ENCODE results near the gene PRR20G.

The PRR20G gene

DNA sequence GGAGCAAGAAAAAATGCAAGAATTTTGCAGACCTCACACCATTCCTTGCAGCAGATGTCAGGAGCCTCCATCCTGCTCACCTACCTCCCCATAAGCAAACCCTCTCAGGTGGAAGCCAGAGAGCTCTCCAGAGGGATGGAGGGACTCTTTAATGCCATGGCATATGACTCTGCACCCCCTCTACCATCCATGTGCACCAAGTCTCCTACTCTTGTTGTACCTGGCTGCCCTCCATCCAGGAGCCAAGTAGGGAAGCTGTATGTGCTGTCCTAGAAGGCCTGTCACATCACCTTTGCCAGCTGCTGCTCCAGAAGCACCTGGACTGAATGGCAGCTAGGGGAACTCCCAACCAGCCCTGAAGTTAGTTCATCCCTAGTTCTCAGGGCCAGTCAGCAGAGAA, 38.5 kb upstream of the PRR20G start:
- Histone ChIP-seq H3K27me3 (ENCODE audit: insufficient read depth, low read length) (no peaks in the 10 kb centered on the region), H3F3A (ENCODE audit: insufficient read depth, low read length) (no peaks in the 10 kb centered on the region), H3K4me3 (ENCODE audit: low read depth, low read length, poor library complexity, severe bottlenecking) (no peak overlapping the region), H2AFZ (ENCODE audit: low read length) (no peak overlapping the region), H3K27ac (ENCODE audit: low read depth, low read length, poor library complexity, severe bottlenecking) (no peak overlapping the region), H3K4me2 (ENCODE audit: low read length) (no peak overlapping the region), H3K9me2 (ENCODE audit: low read depth, low read length) (no peaks in the 10 kb centered on the region), H3K9ac (ENCODE audit: low read length) (no peak overlapping the region), H3K79me2 (ENCODE audit: insufficient read depth, low read length) (no peaks in the 10 kb centered on the region), H3K4me1 (ENCODE audit: insufficient read depth, low read length, severe bottlenecking) (no peaks in the 10 kb centered on the region), H4K20me1 (ENCODE audit: insufficient read depth, low read length) (no peaks in the 10 kb centered on the region), H3K36me3 (ENCODE audit: insufficient read depth, low read length) (no peaks in the 10 kb centered on the region), H3K9me3 (ENCODE audit: low read length) (peaks cover 2% of the 10 kb centered on the region; the same call in 1 of the 2 replicates)
- TF ChIP-seq CTCF (IDR thresholded peaks at IDR 0.05; ENCODE audit: low read length) (no peak), EZH2 (IDR thresholded peaks at IDR 0.05; ENCODE audit: borderline replicate concordance, low read length) (no peak)

GRCh38 chr3:127325629-127325961, 37.7 kb upstream of the PRR20G start:
- no peak overlapping the region for H3K27ac ChIP-seq (ENCODE audit: low read depth, low read length, poor library complexity, severe bottlenecking)
- H3K4me2 ChIP-seq (ENCODE audit: low read length) = no peak overlapping the region
- H2AFZ ChIP-seq (ENCODE audit: low read length) = no peak overlapping the region
- H3K4me3 ChIP-seq (ENCODE audit: low read depth, low read length, poor library complexity, severe bottlenecking) = no peak overlapping the region
- no peaks in the 10 kb centered on the region for H3K27me3 ChIP-seq (ENCODE audit: insufficient read depth, low read length)
- no peaks in the 10 kb centered on the region for H3K36me3 ChIP-seq (ENCODE audit: insufficient read depth, low read length)
- no peaks in the 10 kb centered on the region for H3K9me2 ChIP-seq (ENCODE audit: low read depth, low read length)
- H3K9me3 ChIP-seq (ENCODE audit: low read length) = no peaks in the 10 kb centered on the region; the same call in 1 of the 2 replicates
- H4K20me1 ChIP-seq (ENCODE audit: insufficient read depth, low read length) = no peaks in the 10 kb centered on the region
- H3F3A ChIP-seq (ENCODE audit: insufficient read depth, low read length) = no peaks in the 10 kb centered on the region
- H3K9ac ChIP-seq (ENCODE audit: low read length) = no peak overlapping the region
- no peaks in the 10 kb centered on the region for H3K4me1 ChIP-seq (ENCODE audit: insufficient read depth, low read length, severe bottlenecking)
- no peak for TF ChIP-seq EZH2 (IDR thresholded peaks at IDR 0.05; ENCODE audit: borderline replicate concordance, low read length)
- no peak for TF ChIP-seq CTCF (IDR thresholded peaks at IDR 0.05; ENCODE audit: low read length)
- no peaks in the 10 kb centered on the region for H3K79me2 ChIP-seq (ENCODE audit: insufficient read depth, low read length)

- Histone ChIP-seq H3K9me3 (ENCODE audit: low read length) (no peaks in the 10 kb centered on the region; the same call in 1 of the 2 replicates), H3F3A (ENCODE audit: insufficient read depth, low read length) (no peaks in the 10 kb centered on the region), H4K20me1 (ENCODE audit: insufficient read depth, low read length) (no peaks in the 10 kb centered on the region), H3K27ac (ENCODE audit: low read depth, low read length, poor library complexity, severe bottlenecking) (no peak overlapping the region), H3K4me1 (ENCODE audit: insufficient read depth, low read length, severe bottlenecking) (no peaks in the 10 kb centered on the region), H3K4me3 (ENCODE audit: low read depth, low read length, poor library complexity, severe bottlenecking) (no peak overlapping the region), H3K9me2 (ENCODE audit: low read depth, low read length) (no peaks in the 10 kb centered on the region), H3K27me3 (ENCODE audit: insufficient read depth, low read length) (no peaks in the 10 kb centered on the region), H3K36me3 (ENCODE audit: insufficient read depth, low read length) (no peaks in the 10 kb centered on the region), H3K79me2 (ENCODE audit: insufficient read depth, low read length) (no peaks in the 10 kb centered on the region), H3K4me2 (ENCODE audit: low read length) (no peak overlapping the region), H2AFZ (ENCODE audit: low read length) (no peak overlapping the region), H3K9ac (ENCODE audit: low read length) (no peak overlapping the region)
- no peak for TF ChIP-seq CTCF (IDR thresholded peaks at IDR 0.05; ENCODE audit: low read length)
- TF ChIP-seq EZH2 (IDR thresholded peaks at IDR 0.05; ENCODE audit: borderline replicate concordance, low read length) = no peak
Measured at GRCh38 chr3:127324913-127325628, 37.2 kb upstream of the PRR20G start.

All from OCI-LY1 (cell line).